HG03521 (cell line): ENCODE results near the gene RANBP1.

Experiments
- ATAC-seq: cut with Tn5 transposase; IDR thresholded peaks from one replicate; pipeline ENCODE4 v1.9.1; 2021; ENCODE audit warnings: mild to moderate bottlenecking, moderate library complexity; ENCODE audit not compliant: unreplicated experiment

RANBP1 gene

GRCh38 chr22:20118300-20119020, 2.6 kb downstream of the RANBP1 start:
- no peak for ATAC-seq

GRCh38 chr22:20121856-20122415, 6.0 kb downstream of the RANBP1 start:
- ATAC-seq = no peak

- ATAC-seq = no peak
These were observed 7.6 kb downstream of the RANBP1 start for GRCh38 chr22:20123366-20124082.

GRCh38 chr22:20124083-20124787, 8.3 kb downstream of the RANBP1 start:
- ATAC-seq = no peak

GRCh38 chr22:20125201-20126174, 9.6 kb downstream of the RANBP1 start:
- no peak for ATAC-seq

- ATAC-seq = no peak
These were observed 10.6 kb downstream of the RANBP1 start for GRCh38 chr22:20126284-20127029.

GRCh38 chr22:20127318-20127868, 11.5 kb downstream of the RANBP1 start:
- no peak for ATAC-seq

GRCh38 chr22:20127869-20128618, 12.1 kb downstream of the RANBP1 start:
- ATAC-seq = no peak

GRCh38 chr22:20128619-20128901, 12.7 kb downstream of the RANBP1 start:
- ATAC-seq = no peak

- no peak for ATAC-seq
These were observed 13.2 kb downstream of the RANBP1 start for GRCh38 chr22:20128902-20129746.

GRCh38 chr22:20129747-20130014, 13.8 kb downstream of the RANBP1 start:
- ATAC-seq = no peak

GRCh38 chr22:20130319-20130718, 14.4 kb downstream of the RANBP1 start:
- ATAC-seq = no peak

- ATAC-seq = peak; percentile 39
These were observed 15.1 kb downstream of the RANBP1 start for GRCh38 chr22:20130731-20131596.

- ATAC-seq = peak; percentile 37
These were observed 15.6 kb downstream of the RANBP1 start, which contains the start of gene ZDHHC8 for GRCh38 chr22:20131597-20131858. Gene ZDHHC8, plus strand, starts transcription at chr22:20131804. Its CDS starts 144 bp downstream, at chr22:20131948.

GRCh38 chr22:20131859-20132685, 16.2 kb downstream of the RANBP1 start:
- no peak for ATAC-seq

- ATAC-seq = no peak
These were observed 16.9 kb downstream of the RANBP1 start for GRCh38 chr22:20132686-20133246.
